HepG2 (cell line): ENCODE measurements around the gene DLG1. TPM values are rescaled to one million over a fixed set of nuclear protein-coding genes. Genes with fewer than 3 reads are reported as not detected.

Experiments
- ATAC-seq: fragments of 200-7000 bp; cut with Tn5 transposase; 3 replicates; pipeline ENCODE4 v1.9.1; 2020; ENCODE audit warnings: mild to moderate bottlenecking, moderate library complexity
- BruUV-seq: library from RNA; stranded (reverse); fragments of 400-500 nt; replicated peaks from 2 replicates; lab custom pipeline; 2021; lab: Mats Ljungman, UMichigan
- CTCF ChIA-PET: fragments of 300-600 bp; formaldehyde crosslinking; extraction: SDS; loops from one replicate; lab custom pipeline; 2021; ENCODE audit warnings: low total read pairs, inconsistent platforms, low intra/inter-chr PET ratio; lab: Yijun Ruan, JAX
- POLR2A ChIA-PET: fragments of 350-600 bp; sonication (Branson Sonifier 250); formaldehyde crosslinking; loops from one replicate; lab custom pipeline; 2020; ENCODE audit warnings: antibody characterized with exemption, inconsistent platforms; lab: Yijun Ruan, JAX
- DNase-seq: peaks from one replicate; pipeline ENCODE4 v3.0.0-alpha.2; 2015; ENCODE audit warnings: low spot score
- FAIRE-seq: peaks from 3 replicates; lab custom pipeline; 2011; peaks lifted over from hg19 to GRCh38; lab: Jason Lieb, UNC
- H2AFZ ChIP-seq: one replicate; pipeline ENCODE4 v1.6.1; 2011; ENCODE audit warnings: low read length, inconsistent platforms
- H3K27ac ChIP-seq: fragments of 300-600 bp; 3 replicates; pipeline ENCODE4 v1.8.0; 2011; ENCODE audit warnings: mixed run types, mild to moderate bottlenecking, mixed read lengths, low read length, inconsistent platforms; ENCODE audit not compliant: insufficient read depth; ENCODE audit errors: extremely low read length
- H3K27me3 ChIP-seq, 2 experiments: fragments of 200-600 bp in 1 of 2; 2 replicates in 1 of 2; 3 replicates in 1 of 2; pipeline versions ENCODE4 v1.6.0 to v1.8.0; 2011; ENCODE audit warnings: low read length in 2 of 2, mild to moderate bottlenecking in 2 of 2, moderate library complexity in 2 of 2, inconsistent platforms in 1 of 2; ENCODE audit not compliant: insufficient read depth in 2 of 2, control insufficient read depth in 1 of 2
- H3K36me3 ChIP-seq, 2 experiments: fragments of 200-600 bp in 1 of 2; replicated peaks in 1 of 2; 2 replicates in 1 of 2; 3 replicates in 1 of 2; pipeline versions ENCODE4 v1.5.1 to v1.8.0; 2011; ENCODE audit warnings: low read length in 2 of 2, inconsistent platforms in 1 of 2; ENCODE audit not compliant: insufficient read depth in 2 of 2, control insufficient read depth in 1 of 2
- H3K4me1 ChIP-seq: 2 replicates; pipeline ENCODE4 v1.5.1; 2012; ENCODE audit warnings: low read length, inconsistent platforms; ENCODE audit not compliant: insufficient read depth
- H3K4me2 ChIP-seq: 2 replicates; pipeline ENCODE4 v1.6.0; 2011; ENCODE audit warnings: low read depth, low read length, inconsistent platforms
- H3K4me3 ChIP-seq, 3 experiments: fragments of 200-600 bp in 1 of 3; sonication (generic), shearing (Covaris generic) in 1 of 3; replicated peaks in 1 of 3; 2 replicates each; pipeline ENCODE4 v1.5.1; 2011 to 2016; ENCODE audit warnings: low read length in 3 of 3, inconsistent platforms in 2 of 3, low read depth in 2 of 3, mild to moderate bottlenecking in 2 of 3, control low read depth in 1 of 3, mixed read lengths in 1 of 3; ENCODE audit not compliant: insufficient read depth in 1 of 3
- H3K79me2 ChIP-seq: one replicate; pipeline ENCODE4 v1.6.1; 2011; ENCODE audit warnings: low read length, inconsistent platforms; ENCODE audit not compliant: insufficient read depth
- H3K9ac ChIP-seq: 2 replicates; pipeline ENCODE4 v1.6.0; 2011; ENCODE audit warnings: mild to moderate bottlenecking, low read depth, low read length, inconsistent platforms; ENCODE audit not compliant: insufficient read depth
- H3K9me3 ChIP-seq: 2 replicates; pipeline ENCODE4 v1.5.1; 2012; ENCODE audit warnings: mild to moderate bottlenecking, low read length
- H4K20me1 ChIP-seq: 2 replicates; pipeline ENCODE4 v1.6.0; 2011; ENCODE audit warnings: inconsistent platforms, mild to moderate bottlenecking, low read length, moderate library complexity; ENCODE audit not compliant: insufficient read depth
- SP4 ChIP-seq: sonication (generic); formaldehyde crosslinking; IDR thresholded peaks from 2 replicates; pipeline ENCODE4 v1.8.1; 2023; ENCODE audit warnings: mild to moderate bottlenecking, missing genetic modification reagents
- SYNCRIP ChIP-seq: fragments of 200-400 bp; formaldehyde crosslinking; IDR thresholded peaks from 2 replicates; pipeline ENCODE4 v1.6.1; 2018; ENCODE audit warnings: mild to moderate bottlenecking, low read depth, low read length; ENCODE audit not compliant: insufficient read depth
- ZFX ChIP-seq: sonication (generic); formaldehyde crosslinking; IDR thresholded peaks from 2 replicates; pipeline ENCODE4 v1.4.0; 2020; ENCODE audit warnings: mild to moderate bottlenecking, low read depth, missing genetic modification reagents, moderate library complexity
- ZNF446 ChIP-seq: sonication (generic); formaldehyde crosslinking; IDR thresholded peaks from 2 replicates; pipeline ENCODE4 v1.5.0; 2020; ENCODE audit warnings: mild to moderate bottlenecking, missing genetic modification reagents
- ZNF629 ChIP-seq: sonication (generic); formaldehyde crosslinking; conservative IDR thresholded peaks from 2 replicates; pipeline ENCODE4 v1.5.0; 2020; ENCODE audit warnings: missing genetic modification reagents
- WGBS: methylation state at CpG from one replicate; pipeline ENCODE4 v1.1.6; 2017; ENCODE audit warnings: low lambda C conversion rate; 5-methylcytosine and 5-hydroxymethylcytosine counted together
- in situ Hi-C: cut with HindIII; loops from 2 replicates; pipeline ENCODE4 v1.10.0; 2017; ENCODE audit warnings: low pct_unique_long_range_greater_than_20kb; ENCODE audit not compliant: extremely low pct_ligation_motif_present
- intact Hi-C: fragments of 100-400 bp; cut with micrococcal nuclease; formaldehyde crosslinking; loops from one replicate; pipeline ENCODE4 v1.10.0; 2022; ENCODE audit not compliant: unreplicated experiment
- polyA plus RNA-seq, 8 experiments: library from polyadenylated mRNA; depleted of rRNA in 3 of 8; stranded (reverse) in 7 of 8; unstranded in 1 of 8; fragments of >200 nt; fragmentation: Illumina TruSeq in 4 of 8; extraction: Trizol in 4 of 8; gene quantifications; 2 replicates each; pipeline versions ENCODE4 v1.2.1 to v1.2.3, GENCODE V29; 2011 to 2016; ENCODE audit warnings: low read depth in 4 of 8, missing spikeins in 1 of 8, mixed read lengths in 1 of 8; ENCODE audit not compliant: insufficient read depth in 1 of 8
- total RNA-seq, 5 experiments: library from RNA; depleted of rRNA; stranded (reverse); fragments of >200 nt; fragmentation: Illumina TruSeq; extraction: Trizol; gene quantifications; 2 replicates each; pipeline ENCODE4 v1.2.3, GENCODE V29; 2016; ENCODE audit warnings: low read depth in 1 of 5
- TF ChIP-seq, protein P1 (sequence below): sonication (generic); formaldehyde crosslinking; IDR thresholded peaks from 2 replicates; pipeline ENCODE4 v1.4.0; 2020; ENCODE audit warnings: mild to moderate bottlenecking, low read depth, missing genetic modification reagents
- TF ChIP-seq, protein P2 (sequence below): sonication (generic); formaldehyde crosslinking; IDR thresholded peaks from 2 replicates; pipeline ENCODE4 v1.8.1; 2023; ENCODE audit warnings: mild to moderate bottlenecking, missing genetic modification reagents
- TF ChIP-seq, protein P3 (sequence below): sonication (generic); formaldehyde crosslinking; IDR thresholded peaks from 2 replicates; pipeline ENCODE4 v1.4.0; 2020; ENCODE audit warnings: mild to moderate bottlenecking, missing genetic modification reagents

DLG1 gene
- total and polyA plus RNA-seq, 2 of the 13 experiments (the other 11 are each of a cell fraction or from before 2014, with no cell fraction given): 30.5 to 104 TPM

DNA sequence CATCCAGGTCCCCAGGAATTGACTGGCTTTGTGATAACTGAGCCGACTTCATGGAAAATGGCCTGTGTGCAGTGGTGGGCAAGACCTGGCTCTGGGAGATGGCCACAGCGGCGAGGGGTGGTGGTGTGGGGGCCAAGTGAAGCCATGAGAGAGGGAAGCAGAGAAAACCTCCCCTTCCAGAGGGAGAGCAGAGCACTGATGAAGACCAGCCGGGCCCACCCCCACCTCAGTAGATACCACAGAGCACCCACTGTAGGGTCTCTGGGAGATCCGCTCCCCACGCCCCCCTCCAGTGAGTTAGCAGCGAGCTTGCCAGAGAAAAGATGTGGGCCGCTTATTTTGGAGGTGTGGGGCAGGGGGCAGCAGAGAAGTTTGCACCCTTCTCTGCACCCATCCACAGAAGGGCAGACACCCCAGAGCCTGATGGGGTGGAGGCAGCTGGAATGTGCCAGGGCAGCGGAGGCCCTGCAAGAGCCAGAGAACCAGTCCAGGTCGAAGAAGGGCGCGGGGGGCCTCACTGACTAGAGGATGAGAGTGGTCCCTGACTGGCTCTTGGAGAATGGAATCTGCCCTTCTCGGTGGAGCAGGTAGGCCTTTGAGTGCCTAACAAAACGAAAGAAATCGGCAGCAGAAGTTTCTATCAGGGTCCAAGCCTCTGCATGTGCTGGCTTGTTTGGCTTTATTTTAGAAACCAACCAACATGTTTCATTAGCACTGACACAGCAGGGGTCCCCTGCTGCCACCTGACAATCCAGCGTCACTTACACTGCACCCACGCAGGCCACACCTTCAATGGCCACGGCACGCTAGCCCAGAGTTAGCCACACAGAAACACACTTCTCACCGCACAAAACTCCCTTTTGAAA is 297.1 kb downstream of the DLG1 start:
- H3K4me1 ChIP-seq: peaks cover 29% of the 10 kb centered on the region
- H3K4me2 ChIP-seq: no peak overlapping the region
- H3K9me3 ChIP-seq: no peaks in the 10 kb centered on the region
- no peak for TF ChIP-seq SP4 (CRISPR knock-in tag)
- TF ChIP-seq, all 625 proteins: peak for 0
- 95% methylated on average over 16 of the region's 20 CpGs for WGBS
- Histone ChIP-seq H3K79me2 (no peaks in the 10 kb centered on the region), H3K4me3 (no peak overlapping the region), H4K20me1 (no peaks in the 10 kb centered on the region), H3K9ac (no peak overlapping the region), H3K27me3 (no peaks in the 10 kb centered on the region), H3K27ac (no peak overlapping the region), H3K36me3 (no peaks in the 10 kb centered on the region), H2AFZ (no peak overlapping the region)
- ChIA-PET POLR2A (no interaction called here), CTCF (no interaction called here)
- intact Hi-C loops (no loop called here), in situ Hi-C loops (no loop called here)
- ATAC-seq: no peak
- no TSS peak for BruUV-seq
- DNase-seq: no peak
- no peak for FAIRE-seq

DNA sequence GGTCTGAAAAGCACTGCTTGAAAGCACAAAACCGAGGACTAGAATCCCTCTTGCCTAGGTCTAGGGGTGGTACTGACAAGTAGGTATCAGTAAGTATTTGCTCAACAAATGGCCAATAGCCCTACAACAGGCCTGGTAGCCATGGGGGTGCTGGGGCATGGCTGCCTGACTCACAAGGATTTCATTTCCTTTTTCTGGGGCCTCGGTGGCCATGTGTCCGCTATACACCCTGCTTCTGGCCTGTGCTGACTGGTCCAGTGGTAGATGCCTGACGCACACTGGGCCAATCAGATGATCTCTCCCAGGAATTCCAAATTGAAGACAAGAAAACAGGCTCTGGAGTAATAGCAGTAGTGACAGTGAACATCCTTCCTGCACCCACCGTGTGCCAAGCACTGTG is 298.2 kb downstream of the DLG1 start:
- no peak for DNase-seq
- no peak for FAIRE-seq
- TF ChIP-seq, protein P1, sequence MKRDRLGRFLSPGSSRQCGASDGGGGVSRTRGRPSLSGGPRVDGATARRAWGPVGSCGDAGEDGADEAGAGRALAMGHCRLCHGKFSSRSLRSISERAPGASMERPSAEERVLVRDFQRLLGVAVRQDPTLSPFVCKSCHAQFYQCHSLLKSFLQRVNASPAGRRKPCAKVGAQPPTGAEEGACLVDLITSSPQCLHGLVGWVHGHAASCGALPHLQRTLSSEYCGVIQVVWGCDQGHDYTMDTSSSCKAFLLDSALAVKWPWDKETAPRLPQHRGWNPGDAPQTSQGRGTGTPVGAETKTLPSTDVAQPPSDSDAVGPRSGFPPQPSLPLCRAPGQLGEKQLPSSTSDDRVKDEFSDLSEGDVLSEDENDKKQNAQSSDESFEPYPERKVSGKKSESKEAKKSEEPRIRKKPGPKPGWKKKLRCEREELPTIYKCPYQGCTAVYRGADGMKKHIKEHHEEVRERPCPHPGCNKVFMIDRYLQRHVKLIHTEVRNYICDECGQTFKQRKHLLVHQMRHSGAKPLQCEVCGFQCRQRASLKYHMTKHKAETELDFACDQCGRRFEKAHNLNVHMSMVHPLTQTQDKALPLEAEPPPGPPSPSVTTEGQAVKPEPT (CRISPR knock-in tag): no peak
- TF ChIP-seq ZFX (CRISPR knock-in tag) (no peak), ZNF629 (CRISPR knock-in tag) (no peak), SYNCRIP (no peak), ZNF446 (no peak)
- TF ChIP-seq, protein P2, sequence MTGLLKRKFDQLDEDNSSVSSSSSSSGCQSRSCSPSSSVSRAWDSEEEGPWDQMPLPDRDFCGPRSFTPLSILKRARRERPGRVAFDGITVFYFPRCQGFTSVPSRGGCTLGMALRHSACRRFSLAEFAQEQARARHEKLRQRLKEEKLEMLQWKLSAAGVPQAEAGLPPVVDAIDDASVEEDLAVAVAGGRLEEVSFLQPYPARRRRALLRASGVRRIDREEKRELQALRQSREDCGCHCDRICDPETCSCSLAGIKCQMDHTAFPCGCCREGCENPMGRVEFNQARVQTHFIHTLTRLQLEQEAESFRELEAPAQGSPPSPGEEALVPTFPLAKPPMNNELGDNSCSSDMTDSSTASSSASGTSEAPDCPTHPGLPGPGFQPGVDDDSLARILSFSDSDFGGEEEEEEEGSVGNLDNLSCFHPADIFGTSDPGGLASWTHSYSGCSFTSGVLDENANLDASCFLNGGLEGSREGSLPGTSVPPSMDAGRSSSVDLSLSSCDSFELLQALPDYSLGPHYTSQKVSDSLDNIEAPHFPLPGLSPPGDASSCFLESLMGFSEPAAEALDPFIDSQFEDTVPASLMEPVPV (CRISPR knock-in tag): no peak
- TF ChIP-seq, protein P3, sequence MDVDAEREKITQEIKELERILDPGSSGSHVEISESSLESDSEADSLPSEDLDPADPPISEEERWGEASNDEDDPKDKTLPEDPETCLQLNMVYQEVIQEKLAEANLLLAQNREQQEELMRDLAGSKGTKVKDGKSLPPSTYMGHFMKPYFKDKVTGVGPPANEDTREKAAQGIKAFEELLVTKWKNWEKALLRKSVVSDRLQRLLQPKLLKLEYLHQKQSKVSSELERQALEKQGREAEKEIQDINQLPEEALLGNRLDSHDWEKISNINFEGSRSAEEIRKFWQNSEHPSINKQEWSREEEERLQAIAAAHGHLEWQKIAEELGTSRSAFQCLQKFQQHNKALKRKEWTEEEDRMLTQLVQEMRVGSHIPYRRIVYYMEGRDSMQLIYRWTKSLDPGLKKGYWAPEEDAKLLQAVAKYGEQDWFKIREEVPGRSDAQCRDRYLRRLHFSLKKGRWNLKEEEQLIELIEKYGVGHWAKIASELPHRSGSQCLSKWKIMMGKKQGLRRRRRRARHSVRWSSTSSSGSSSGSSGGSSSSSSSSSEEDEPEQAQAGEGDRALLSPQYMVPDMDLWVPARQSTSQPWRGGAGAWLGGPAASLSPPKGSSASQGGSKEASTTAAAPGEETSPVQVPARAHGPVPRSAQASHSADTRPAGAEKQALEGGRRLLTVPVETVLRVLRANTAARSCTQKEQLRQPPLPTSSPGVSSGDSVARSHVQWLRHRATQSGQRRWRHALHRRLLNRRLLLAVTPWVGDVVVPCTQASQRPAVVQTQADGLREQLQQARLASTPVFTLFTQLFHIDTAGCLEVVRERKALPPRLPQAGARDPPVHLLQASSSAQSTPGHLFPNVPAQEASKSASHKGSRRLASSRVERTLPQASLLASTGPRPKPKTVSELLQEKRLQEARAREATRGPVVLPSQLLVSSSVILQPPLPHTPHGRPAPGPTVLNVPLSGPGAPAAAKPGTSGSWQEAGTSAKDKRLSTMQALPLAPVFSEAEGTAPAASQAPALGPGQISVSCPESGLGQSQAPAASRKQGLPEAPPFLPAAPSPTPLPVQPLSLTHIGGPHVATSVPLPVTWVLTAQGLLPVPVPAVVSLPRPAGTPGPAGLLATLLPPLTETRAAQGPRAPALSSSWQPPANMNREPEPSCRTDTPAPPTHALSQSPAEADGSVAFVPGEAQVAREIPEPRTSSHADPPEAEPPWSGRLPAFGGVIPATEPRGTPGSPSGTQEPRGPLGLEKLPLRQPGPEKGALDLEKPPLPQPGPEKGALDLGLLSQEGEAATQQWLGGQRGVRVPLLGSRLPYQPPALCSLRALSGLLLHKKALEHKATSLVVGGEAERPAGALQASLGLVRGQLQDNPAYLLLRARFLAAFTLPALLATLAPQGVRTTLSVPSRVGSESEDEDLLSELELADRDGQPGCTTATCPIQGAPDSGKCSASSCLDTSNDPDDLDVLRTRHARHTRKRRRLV (CRISPR knock-in tag): no peak

More for the DNA sequence above, 298.2 kb downstream of the DLG1 start:
- no peaks in the 10 kb centered on the region for H3K79me2 ChIP-seq
- ATAC-seq: no peak
- no peak overlapping the region for H2AFZ ChIP-seq
- no peak overlapping the region for H3K4me2 ChIP-seq
- BruUV-seq: no TSS peak
- in situ Hi-C loops: no loop called here
- H3K9me3 ChIP-seq: no peaks in the 10 kb centered on the region
- intact Hi-C loops: no loop called here
- 90% methylated on average over 4 of the region's 5 CpGs for WGBS
- H3K27me3 ChIP-seq: no peaks in the 10 kb centered on the region
- POLR2A ChIA-PET: no interaction called here
- H4K20me1 ChIP-seq: no peaks in the 10 kb centered on the region
- no peak overlapping the region for H3K9ac ChIP-seq
- H3K27ac ChIP-seq: no peak overlapping the region
- H3K36me3 ChIP-seq: no peaks in the 10 kb centered on the region
- peaks cover 40% of the 10 kb centered on the region for H3K4me1 ChIP-seq
- CTCF ChIA-PET: no interaction called here
- no peak overlapping the region for H3K4me3 ChIP-seq
